GM19239 (cell line): ENCODE results near the gene NR4A1.

ENCODE experiments used
- DNase-seq: peaks from one replicate; pipeline ENCODE4 v3.0.0; 2011; ENCODE audit warnings: low spot score; ENCODE audit not compliant: insufficient read length
- FAIRE-seq: peaks from 2 replicates; lab custom pipeline; 2011; peaks lifted over from hg19 to GRCh38; lab: Jason Lieb, UNC

The NR4A1 gene

GRCh38 chr12:52055731-52056711 is 4.8 kb downstream of the NR4A1 start:
- FAIRE-seq, result no peak
- DNase-seq, result no peak

DNA sequence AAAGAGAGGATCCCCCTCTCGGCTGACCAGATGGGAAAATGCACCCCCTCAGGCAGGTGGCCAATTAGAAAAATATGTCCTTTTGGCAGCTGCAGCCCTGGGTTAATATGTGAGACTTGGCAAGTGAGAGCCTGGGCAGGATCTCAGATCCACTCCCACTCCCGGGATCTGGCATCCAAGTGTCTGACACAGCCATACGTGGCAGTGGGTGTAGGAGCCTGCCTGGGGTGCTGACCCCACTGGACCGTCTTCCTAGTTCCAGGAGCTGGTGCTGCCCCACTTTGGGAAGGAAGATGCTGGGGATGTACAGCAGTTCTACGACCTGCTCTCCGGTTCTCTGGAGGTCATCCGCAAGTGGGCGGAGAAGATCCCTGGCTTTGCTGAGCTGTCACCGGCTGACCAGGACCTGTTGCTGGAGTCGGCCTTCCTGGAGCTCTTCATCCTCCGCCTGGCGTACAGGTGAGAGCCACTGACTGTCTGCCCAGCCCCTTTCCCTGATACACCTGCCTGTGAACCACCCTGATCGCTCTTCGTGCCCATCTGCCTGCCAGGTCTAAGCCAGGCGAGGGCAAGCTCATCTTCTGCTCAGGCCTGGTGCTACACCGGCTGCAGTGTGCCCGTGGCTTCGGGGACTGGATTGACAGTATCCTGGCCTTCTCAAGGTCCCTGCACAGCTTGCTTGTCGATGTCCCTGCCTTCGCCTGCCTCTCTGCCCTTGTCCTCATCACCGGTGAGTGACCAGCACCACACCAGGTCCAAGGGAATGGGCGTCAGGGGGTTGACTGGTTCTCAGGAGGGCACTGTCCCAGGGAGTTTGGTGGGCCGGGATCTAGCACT is 5.8 kb downstream of the NR4A1 start:
- FAIRE-seq, result no peak
- no peak for DNase-seq

- DNase-seq (no peak), FAIRE-seq (no peak)
Observed at GRCh38 chr12:52057638-52058576, 6.7 kb downstream of the NR4A1 start.

DNA sequence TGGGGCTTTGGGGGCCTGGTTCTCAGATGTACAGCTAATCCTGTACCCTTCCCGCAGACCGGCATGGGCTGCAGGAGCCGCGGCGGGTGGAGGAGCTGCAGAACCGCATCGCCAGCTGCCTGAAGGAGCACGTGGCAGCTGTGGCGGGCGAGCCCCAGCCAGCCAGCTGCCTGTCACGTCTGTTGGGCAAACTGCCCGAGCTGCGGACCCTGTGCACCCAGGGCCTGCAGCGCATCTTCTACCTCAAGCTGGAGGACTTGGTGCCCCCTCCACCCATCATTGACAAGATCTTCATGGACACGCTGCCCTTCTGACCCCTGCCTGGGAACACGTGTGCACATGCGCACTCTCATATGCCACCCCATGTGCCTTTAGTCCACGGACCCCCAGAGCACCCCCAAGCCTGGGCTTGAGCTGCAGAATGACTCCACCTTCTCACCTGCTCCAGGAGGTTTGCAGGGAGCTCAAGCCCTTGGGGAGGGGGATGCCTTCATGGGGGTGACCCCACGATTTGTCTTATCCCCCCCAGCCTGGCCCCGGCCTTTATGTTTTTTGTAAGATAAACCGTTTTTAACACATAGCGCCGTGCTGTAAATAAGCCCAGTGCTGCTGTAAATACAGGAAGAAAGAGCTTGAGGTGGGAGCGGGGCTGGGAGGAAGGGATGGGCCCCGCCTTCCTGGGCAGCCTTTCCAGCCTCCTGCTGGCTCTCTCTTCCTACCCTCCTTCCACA is 7.6 kb downstream of the NR4A1 start:
- no peak for DNase-seq
- FAIRE-seq, result no peak

DNA sequence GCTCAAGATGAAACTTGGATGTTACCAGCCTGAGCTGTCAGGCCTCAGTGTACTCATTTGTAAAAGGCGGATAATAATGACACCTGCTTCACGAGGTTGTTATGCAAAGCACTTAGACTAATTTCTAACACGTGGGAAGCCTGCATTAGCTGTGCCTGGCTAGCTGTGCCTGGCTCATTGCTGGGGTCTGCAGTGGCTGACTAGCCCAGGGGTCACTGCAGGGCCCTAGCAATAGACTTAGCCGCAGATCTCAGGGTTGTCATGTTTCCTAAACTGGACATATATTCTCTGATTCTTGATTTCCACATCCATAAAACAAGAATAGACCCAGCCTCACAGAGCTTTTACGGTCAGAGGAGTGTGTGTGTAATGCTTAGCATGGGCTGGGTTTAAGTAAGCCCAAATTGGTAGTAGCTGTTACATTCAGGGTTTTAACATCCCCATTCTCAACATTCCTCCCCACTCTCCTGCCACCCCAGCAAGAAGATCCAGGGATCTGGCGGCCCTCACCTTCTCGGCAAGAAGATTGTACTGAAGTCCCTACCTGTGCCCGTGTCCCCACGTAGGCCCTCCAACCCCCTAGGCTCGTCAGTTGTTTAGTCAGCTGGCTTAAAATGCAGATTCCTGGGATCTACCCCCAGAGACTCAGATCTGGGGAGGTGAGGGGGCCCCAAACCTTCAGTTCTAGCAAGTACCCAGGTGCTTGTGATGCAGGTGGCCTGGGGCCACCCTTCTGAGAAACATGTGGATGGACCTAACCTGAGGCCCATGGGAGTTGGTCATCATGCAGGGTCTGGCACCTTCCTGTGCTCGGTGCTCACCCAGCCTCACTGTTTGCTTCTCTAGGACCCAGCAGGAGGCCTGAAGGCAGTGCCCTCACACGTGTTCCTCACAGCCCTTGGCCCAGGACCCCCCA is 8.6 kb downstream of the NR4A1 start:
- DNase-seq, result no peak
- no peak for FAIRE-seq

DNA sequence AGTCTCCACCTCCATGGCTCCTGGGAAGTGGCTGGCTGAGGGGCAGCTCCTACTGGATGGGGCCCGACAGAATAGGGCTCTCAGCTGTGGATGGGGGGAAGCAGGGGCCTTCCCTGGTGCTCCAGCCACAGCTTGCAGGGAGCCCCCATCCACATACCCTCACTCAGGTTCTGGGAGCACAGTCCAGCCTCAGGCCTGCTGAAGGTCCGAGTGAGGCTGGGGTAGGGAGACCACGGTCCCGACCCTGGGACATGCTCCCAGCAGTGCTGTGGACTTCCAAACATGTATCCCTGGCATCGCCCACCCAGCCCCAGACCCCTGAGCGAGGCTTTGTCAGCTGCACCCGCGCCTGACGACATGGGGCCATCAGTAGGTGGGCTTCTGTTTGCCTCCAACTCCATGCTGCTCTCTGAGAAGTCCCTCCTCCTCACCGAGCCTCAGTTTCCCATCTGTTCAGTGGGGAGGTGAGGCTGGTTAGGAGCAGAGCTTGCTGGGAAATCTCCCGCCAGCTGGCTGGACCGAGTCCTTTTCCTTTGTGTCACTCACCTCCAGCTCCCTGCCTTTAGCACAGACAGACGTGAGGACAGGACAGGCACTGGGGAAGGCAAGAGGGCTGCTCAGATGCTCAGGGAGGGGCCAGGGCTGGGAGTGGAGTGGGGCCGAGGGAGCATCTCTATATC is 9.4 kb downstream of the NR4A1 start:
- DNase-seq (no peak), FAIRE-seq (no peak)

DNA sequence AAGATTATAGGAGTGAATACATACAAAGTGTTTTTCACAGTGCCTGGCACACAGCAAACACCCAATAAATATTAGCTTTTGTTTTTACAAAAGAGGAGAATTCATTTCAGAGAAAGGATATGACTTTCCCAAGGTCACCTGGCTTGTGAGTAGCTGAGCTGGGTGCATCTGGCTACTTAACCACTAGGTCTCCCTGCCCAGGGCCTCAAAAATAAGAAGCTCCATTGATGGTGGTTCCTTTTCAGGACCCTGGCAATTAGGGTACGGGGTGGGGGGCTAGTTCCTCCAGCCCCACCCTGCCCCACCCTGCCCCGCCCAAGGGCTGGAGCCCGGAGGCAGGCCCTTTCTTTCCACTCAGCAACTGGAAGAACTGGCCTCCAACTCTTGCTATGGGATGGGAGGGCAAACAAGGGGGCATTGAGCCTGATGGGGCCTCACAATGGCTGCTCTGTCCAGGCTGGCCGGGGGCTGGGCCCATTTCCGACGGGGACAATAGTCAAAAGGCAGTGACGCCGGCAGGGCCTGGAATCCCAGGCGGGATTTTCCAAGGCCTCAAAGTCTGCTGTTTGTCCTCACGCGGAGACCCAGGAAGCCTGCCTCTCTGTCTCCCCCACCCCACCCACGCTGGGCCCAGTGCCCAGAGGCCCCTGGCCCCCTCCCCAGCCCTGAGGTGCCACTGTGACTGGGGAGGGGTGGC is 10.4 kb downstream of the NR4A1 start:
- DNase-seq (no peak), FAIRE-seq (no peak)

DNA sequence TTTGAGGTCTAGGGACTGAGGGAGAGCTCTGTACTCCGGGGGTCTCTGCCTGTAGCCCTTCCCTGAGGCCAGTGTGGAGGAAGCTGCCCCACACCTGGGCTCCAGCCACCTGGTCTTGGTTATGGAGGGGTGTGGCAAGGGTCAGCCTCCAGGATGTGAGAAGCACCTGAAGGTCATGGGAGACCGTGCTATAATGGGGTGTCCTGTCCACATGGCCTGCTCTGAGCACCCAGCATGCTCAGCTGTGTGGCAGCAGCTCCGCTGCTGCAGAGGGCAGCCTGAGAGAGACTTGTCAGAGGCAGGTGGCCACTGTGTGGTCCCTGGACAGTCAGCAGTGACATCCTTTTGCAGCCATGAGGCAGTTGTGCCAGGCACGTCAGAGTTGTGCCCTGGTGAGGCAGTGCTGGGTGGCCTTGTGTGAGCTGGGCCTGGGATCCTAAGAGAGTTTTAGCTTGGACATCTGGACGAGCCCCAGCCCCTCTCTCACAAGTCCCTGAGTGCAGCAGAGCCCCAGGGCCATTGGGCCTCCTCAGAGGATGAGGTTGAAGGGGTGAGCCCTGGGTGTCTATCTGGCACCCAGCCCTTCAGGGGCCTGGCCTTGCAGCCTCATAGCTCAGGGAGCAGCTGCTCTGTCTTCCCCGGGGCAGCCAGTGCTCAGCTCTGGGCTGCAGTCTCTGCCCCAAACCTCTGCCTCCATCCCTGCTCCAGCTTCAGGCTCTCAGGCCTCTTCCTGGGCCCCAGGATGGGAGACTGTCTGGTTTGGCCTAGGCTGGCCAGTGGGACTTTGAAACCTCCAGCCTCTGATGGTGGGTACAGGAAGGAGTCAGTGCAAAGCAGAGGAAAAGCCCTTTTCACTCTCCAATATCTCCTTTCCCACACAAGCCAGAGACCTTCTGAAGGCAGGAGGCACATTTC is 11.2 kb downstream of the NR4A1 start:
- DNase-seq (no peak), FAIRE-seq (no peak)

DNA sequence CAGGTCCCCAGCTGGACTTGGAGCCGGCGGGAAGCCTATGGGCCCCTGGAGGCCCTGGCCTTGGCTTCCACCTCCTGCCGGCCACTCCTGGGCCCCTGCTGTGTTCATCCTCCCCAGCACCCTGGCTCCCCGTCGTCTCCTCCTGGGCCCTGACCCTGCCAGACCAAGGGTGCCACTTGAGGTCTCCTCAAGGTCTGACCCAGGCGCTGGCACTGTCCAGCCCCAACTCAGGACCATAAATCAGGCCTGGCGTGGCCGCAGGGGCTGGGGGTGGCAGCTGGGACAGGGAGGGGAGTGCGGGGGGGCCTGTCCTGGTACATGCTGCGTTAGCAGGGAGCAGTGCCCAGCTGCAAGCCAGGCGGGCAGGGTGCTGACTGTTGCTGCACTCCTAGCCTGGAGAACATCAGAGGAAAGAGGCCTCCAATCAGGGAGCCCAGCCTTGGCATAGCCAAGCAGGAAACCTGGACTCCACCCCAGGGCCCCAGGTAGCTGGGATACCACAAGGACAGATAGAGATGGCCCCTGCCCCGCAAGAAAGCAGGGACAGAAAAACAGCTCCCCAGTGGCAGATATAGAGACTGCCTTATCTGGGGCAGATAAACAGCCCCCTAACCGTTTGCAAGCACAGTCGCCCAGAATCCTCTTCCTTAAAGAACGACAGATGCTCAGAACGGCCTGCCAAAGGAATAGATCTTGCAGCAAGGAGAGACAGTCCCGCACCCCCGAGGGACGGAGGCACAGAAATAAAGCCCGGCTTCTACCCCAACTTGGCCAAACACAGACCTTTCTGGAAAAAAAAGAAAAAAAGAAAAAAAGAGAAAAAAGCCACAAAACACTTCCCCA is 12.1 kb downstream of the NR4A1 start:
- FAIRE-seq (no peak), DNase-seq (no peak)

DNA sequence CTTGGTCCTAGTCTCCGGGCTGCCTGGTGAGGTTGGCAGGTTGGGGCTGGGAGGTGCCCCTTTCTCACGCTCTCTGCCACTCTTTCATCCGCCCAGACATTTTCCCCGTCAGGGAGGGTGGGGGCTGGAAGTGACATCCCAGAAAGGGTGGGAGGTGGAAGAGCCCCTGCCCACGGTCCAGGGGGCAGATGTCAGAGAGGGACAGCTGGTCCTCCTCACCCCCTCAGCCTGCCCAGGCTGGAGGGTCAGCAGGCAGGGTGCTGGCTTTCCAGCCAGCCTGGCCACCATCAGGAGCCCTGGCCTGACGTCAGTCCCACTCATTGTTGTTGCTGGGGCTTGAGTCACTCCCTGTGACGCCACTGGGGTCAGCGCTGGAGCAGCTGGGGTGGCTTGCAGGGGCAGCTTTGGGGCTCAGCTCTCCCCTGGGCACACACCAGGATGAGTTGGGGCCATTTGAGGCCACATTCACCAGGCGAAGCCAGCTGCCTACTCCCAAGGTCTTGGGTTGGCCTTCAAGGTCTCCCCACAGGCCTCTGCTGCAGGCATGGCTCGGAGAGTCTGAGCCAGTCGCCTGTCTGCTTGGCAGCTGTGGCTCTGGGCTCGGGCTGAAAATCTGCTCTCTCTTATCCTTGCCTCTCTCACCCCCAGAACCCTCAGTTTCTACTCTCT is 12.9 kb downstream of the NR4A1 start:
- no peak for FAIRE-seq
- no peak for DNase-seq

GRCh38 chr12:52066346-52067080 is 15.3 kb downstream of the NR4A1 start:
- FAIRE-seq (no peak), DNase-seq (no peak)

DNA sequence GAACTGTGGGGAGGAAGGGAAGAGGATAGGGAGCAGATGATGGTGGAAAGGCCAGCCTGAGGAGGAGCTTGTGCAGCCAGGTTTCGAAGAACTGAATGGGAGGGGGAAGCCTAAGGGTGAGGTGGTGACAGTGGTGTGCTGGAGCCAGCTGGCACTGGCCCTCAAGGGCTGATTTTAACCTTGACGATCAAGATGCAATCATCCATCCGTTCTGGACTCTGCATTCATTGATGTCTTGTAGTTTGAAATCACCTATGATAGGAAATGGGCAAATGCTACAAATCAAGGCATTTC is 15.8 kb downstream of the NR4A1 start:
- no peak for DNase-seq
- FAIRE-seq, result no peak

GRCh38 chr12:52069327-52070184 is 18.3 kb downstream of the NR4A1 start, which contains the start of gene ATG101:
Gene ATG101 (plus strand): TSS chr12:52069978. CDS start chr12:52073651, 3,673 bp downstream.
- peak; percentile 96 for FAIRE-seq
- peak; percentile 96 for DNase-seq
